SJSA1 (cell line): Measurements from ENCODE around the gene GOLIM4. TPM values are rescaled to one million over a fixed set of nuclear protein-coding genes. Genes with fewer than 3 reads are reported as not detected.

Source experiments
- DNase-seq, 2 experiments: peaks; one replicate each; pipeline ENCODE4 v3.0.0-alpha.2; 2015 to 2020; ENCODE audit warnings: low spot score in 2 of 2, low read depth in 1 of 2
- H3K27ac ChIP-seq: fragments of 250-450 bp; sonication (Bioruptor Pico); 2 replicates; pipeline ENCODE4 v1.5.1; 2020; ENCODE audit warnings: mild to moderate bottlenecking, moderate library complexity
- H3K27me3 ChIP-seq: fragments of 250-450 bp; sonication (Bioruptor Pico); replicated peaks from 2 replicates; pipeline ENCODE4 v1.5.1; 2020; ENCODE audit warnings: mild to moderate bottlenecking, moderate library complexity
- H3K36me3 ChIP-seq: fragments of 250-450 bp; sonication (Bioruptor Pico); 2 replicates; pipeline ENCODE4 v1.5.1; 2020; ENCODE audit warnings: mild to moderate bottlenecking
- H3K4me1 ChIP-seq: fragments of 250-450 bp; sonication (Bioruptor Pico); replicated peaks from 2 replicates; pipeline ENCODE4 v1.6.1; 2021; ENCODE audit warnings: mild to moderate bottlenecking
- H3K4me3 ChIP-seq: fragments of 250-450 bp; sonication (Bioruptor Pico); 2 replicates; pipeline ENCODE4 v1.5.1; 2020; ENCODE audit warnings: mild to moderate bottlenecking
- H3K9me3 ChIP-seq: fragments of 250-450 bp; sonication (Bioruptor Pico); replicated peaks from 2 replicates; pipeline ENCODE4 v1.5.1; 2020; ENCODE audit warnings: mild to moderate bottlenecking
- total RNA-seq: library from RNA; depleted of rRNA; stranded (reverse); fragments of >200 nt; shearing (Covaris generic); gene quantifications from 2 replicates; pipeline ENCODE4 v1.2.3, GENCODE V29; 2014

GOLIM4 gene
- total RNA-seq, 1 experiment from 2014 or later, result 77.8 TPM

DNA sequence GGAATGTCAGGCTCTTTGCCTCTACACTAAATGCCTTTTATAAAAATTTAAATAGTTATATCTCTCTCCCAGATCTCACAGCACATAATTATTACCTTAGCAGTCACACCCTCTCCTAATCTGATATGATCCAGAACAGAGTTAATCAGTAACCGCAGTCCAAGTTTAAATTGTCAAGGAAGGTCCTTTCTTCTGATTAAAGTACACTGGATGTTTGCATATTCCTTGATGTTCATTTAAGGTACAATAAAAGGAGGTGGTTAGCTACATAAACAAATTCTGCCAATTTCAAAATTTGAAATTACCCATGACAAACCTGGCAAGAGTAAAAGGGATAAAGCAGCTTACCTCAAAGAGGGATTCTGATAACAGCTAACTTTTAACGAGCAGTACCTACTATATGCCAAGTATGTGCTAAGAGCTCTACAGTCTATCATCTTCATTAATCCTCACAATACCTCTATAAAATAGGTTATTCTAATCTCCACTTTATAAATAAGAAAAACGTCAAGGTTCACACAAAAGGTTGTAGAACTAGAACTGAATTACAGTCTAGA is 4.3 kb downstream of the GOLIM4 start:
- no peak for DNase-seq
- Histone ChIP-seq H3K4me3 (no peak overlapping the region), H3K36me3 (no peaks in the 10 kb centered on the region), H3K4me1 (peaks cover 25% of the 10 kb centered on the region), H3K27ac (no peak overlapping the region), H3K27me3 (no peaks in the 10 kb centered on the region), H3K9me3 (no peaks in the 10 kb centered on the region)

GRCh38 chr3:168090306-168091085 is 5.2 kb downstream of the GOLIM4 start:
- DNase-seq, result no peak
- no peaks in the 10 kb centered on the region for H3K27me3 ChIP-seq
- no peak overlapping the region for H3K4me3 ChIP-seq
- no peaks in the 10 kb centered on the region for H3K9me3 ChIP-seq
- no peaks in the 10 kb centered on the region for H3K36me3 ChIP-seq
- H3K27ac ChIP-seq, result no peak overlapping the region
- H3K4me1 ChIP-seq, result peaks cover 23% of the 10 kb centered on the region

DNA sequence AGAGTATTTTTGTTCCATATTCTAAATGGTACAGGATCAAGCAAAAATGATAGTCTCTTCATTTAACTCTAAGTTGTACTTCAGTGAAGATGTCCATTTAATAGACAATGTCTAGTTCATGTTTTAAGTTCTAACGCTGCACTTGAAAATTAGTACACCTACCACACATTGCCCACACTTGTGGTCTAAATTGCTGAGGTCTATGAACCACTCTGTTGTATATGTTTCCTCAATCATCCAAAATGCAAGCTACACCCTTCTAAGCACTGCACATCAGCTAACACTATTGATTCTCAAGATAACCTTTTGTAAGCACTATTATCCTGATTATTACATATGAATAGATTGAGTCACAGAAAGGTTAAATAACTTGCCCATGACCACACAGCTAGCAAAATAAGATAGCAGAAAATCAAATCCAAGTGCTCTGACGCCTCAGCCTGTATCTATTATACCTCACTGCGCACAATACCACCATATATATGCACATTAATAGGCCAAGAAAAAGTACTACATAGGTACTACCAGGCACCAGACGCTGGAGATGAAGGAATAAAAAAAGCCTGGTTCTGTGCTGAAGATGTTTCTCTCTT is 6.4 kb downstream of the GOLIM4 start:
- Histone ChIP-seq H3K4me3 (no peak overlapping the region), H3K36me3 (no peaks in the 10 kb centered on the region), H3K27ac (no peak overlapping the region), H3K4me1 (peaks cover 23% of the 10 kb centered on the region), H3K9me3 (no peaks in the 10 kb centered on the region), H3K27me3 (no peaks in the 10 kb centered on the region)
- DNase-seq, result no peak

DNA sequence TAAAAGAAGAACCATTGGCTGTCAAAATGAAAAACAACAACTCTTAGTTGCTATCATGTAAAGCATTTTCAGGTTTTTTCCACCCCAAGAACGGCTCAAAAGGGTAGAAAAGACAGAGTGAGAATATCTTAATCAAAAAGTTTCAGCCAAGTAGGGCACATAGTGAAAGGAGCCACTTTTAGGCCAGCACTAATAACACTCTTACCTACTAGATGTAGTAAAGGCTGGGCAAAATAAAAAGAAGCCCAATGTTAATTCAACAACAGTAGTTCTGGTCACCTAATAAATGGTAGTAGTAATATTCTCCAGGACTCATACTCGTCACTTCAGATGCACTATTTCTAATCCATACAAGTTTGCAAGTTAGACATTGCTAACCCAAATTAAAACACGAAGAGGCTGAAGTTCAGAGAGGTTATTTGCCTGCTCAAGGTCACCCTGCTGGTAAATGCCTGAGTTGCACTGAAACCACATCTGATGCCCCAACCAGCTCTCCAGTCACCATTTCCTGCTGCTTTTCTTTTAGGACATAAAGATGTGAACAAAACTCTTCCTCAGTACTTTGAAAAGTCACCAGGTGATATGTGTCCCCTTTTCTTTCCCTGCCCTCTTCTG is 7.5 kb downstream of the GOLIM4 start:
- Histone ChIP-seq H3K27ac (no peak overlapping the region), H3K27me3 (no peaks in the 10 kb centered on the region), H3K4me3 (no peak overlapping the region), H3K4me1 (peaks cover 21% of the 10 kb centered on the region), H3K36me3 (no peaks in the 10 kb centered on the region), H3K9me3 (no peaks in the 10 kb centered on the region)
- no peak for DNase-seq

- Histone ChIP-seq H3K27ac (no peak overlapping the region), H3K9me3 (no peaks in the 10 kb centered on the region), H3K4me3 (no peak overlapping the region), H3K27me3 (no peaks in the 10 kb centered on the region), H3K36me3 (no peaks in the 10 kb centered on the region), H3K4me1 (peaks cover 15% of the 10 kb centered on the region)
- no peak for DNase-seq
Measured at GRCh38 chr3:168087539-168087938, 8.2 kb downstream of the GOLIM4 start.

- Histone ChIP-seq H3K27me3 (no peaks in the 10 kb centered on the region), H3K4me1 (peaks cover 10% of the 10 kb centered on the region), H3K27ac (no peak overlapping the region), H3K9me3 (no peaks in the 10 kb centered on the region), H3K4me3 (no peak overlapping the region), H3K36me3 (no peaks in the 10 kb centered on the region)
- DNase-seq, result no peak
Measured at GRCh38 chr3:168086541-168087260, 9.0 kb downstream of the GOLIM4 start.

- no peaks in the 10 kb centered on the region for H3K36me3 ChIP-seq
- no peaks in the 10 kb centered on the region for H3K9me3 ChIP-seq
- no peak for DNase-seq
- no peak overlapping the region for H3K27ac ChIP-seq
- peaks cover 11% of the 10 kb centered on the region for H3K4me1 ChIP-seq
- H3K4me3 ChIP-seq, result no peak overlapping the region
- H3K27me3 ChIP-seq, result no peaks in the 10 kb centered on the region
Measured at GRCh38 chr3:168085491-168086119, 10.1 kb downstream of the GOLIM4 start.

DNA sequence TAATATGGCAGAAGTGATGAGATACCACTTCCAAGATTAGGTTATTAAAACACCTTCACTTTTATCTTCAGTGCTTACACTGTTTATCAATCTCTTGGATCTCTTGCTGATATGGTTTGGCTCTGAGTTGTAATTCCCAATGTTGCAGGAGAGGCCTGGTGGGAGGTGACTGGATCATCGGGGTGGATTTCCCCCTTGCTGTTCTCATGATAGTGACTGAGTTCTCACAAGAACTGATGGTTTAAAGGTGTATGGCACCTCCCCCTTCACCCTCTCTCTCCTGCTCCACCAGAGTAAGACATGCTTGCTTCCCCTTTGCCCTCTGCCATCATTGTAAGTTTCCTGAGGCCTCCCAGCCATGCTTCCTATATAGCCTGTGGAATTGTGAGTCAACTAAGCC is 11.8 kb downstream of the GOLIM4 start:
- Histone ChIP-seq H3K27me3 (no peaks in the 10 kb centered on the region), H3K4me1 (peaks cover 3% of the 10 kb centered on the region; the same call in 1 of the 2 replicates), H3K4me3 (no peak overlapping the region), H3K36me3 (no peaks in the 10 kb centered on the region), H3K27ac (no peak overlapping the region), H3K9me3 (no peaks in the 10 kb centered on the region)
- DNase-seq, result no peak

DNA sequence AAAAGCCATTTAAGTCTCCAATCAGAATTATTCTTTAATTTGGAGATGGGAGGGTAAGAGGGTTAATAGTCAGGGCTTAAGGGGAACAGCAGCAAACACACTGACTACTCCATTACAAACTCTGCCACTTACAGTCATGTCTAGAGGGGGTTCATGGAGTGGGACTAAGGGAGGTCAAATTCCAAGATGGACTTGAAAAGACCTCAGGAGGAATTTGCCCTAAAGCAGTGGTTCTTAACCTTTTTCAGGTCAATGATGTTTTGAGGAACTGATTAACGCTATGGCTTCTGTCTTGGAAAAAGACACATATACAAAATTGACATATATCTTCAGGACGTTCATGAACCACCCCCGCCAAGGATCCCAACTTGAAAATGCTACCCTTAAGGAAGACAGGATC is 13.9 kb downstream of the GOLIM4 start:
- no peak overlapping the region for H3K27ac ChIP-seq
- no peaks in the 10 kb centered on the region for H3K27me3 ChIP-seq
- no peak overlapping the region for H3K4me3 ChIP-seq
- H3K36me3 ChIP-seq, result no peaks in the 10 kb centered on the region
- DNase-seq, result no peak
- peaks cover 9% of the 10 kb centered on the region; the same call in 1 of the 2 replicates for H3K4me1 ChIP-seq
- no peaks in the 10 kb centered on the region for H3K9me3 ChIP-seq

GRCh38 chr3:168081171-168081771 is 14.5 kb downstream of the GOLIM4 start:
- no peaks in the 10 kb centered on the region for H3K9me3 ChIP-seq

DNA sequence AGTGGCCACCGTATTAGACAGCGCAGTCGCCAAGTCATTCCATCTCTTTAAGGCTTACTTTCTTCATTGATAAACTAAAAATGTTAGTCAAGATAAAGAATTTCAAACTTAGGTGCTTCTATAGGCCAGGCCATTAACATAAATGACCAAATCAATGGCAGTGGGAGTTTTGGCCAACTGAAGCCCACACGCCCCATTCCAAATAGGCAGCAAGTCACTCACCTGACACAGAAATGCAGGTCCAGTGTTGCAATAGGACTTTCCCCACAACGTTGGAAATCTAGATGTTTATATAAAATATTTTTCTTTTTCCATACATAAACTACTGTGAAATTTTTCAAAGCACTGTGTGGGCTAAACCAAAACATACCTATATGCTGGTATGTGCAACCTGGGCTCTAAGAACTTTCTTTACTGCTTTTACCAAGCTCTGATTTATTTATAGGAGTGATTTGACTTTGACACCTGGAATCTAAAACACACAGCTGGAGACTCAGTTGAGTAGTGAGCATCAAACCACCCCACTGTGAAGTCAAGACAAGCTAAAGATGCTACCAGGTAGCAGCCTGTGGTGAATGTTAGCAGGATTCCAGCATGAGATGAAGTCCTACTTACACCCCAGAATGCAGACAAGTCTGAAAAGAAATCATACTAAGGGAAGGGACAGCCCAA is 15.1 kb downstream of the GOLIM4 start:
- DNase-seq, result no peak
- no peaks in the 10 kb centered on the region for H3K36me3 ChIP-seq

More at GRCh38 chr3:168081171-168081771, 14.5 kb downstream of the GOLIM4 start:
- peaks cover 11% of the 10 kb centered on the region; the same call in 1 of the 2 replicates for H3K4me1 ChIP-seq
- H3K27me3 ChIP-seq, result no peaks in the 10 kb centered on the region
- no peaks in the 10 kb centered on the region for H3K36me3 ChIP-seq
- no peak for DNase-seq
- no peak overlapping the region for H3K27ac ChIP-seq
- H3K4me3 ChIP-seq, result no peak overlapping the region

GRCh38 chr3:168080022-168080421 is 15.7 kb downstream of the GOLIM4 start:
- Histone ChIP-seq H3K27ac (no peak overlapping the region), H3K9me3 (no peaks in the 10 kb centered on the region), H3K27me3 (no peaks in the 10 kb centered on the region), H3K4me3 (no peak overlapping the region), H3K36me3 (no peaks in the 10 kb centered on the region), H3K4me1 (peaks cover 11% of the 10 kb centered on the region; the same call in 1 of the 2 replicates)
- no peak for DNase-seq

More for the DNA sequence above, 15.1 kb downstream of the GOLIM4 start:
- Histone ChIP-seq H3K9me3 (no peaks in the 10 kb centered on the region), H3K4me3 (no peak overlapping the region), H3K27me3 (no peaks in the 10 kb centered on the region), H3K4me1 (peaks cover 11% of the 10 kb centered on the region; the same call in 1 of the 2 replicates), H3K27ac (no peak overlapping the region)
